ENCODE results near the gene MLIP.
"Not testable (repeated sequence)": the region's sequence is repeated elsewhere in the genome, so short reads cannot be mapped to it uniquely, and the experiment has no call there.

MLIP gene

DNA sequence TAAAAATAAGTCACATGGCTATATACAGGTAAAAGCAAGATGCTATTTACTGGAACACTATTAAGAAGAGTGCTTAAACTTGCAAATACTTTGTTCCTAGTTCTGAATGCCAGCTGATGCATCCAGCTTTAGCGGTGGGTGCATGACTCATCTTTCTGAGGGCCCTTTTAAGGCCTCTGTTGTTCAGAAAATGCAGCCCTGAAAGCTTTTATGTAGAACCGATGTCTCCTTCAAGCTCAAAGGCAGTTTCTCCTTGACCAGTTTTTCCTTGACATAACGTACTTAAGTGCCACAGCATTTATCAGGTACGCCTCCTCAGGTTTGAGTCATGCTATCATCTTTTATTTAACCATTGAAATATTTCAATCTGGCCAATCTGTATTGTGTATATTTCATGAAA, 82.8 kb downstream of the MLIP start:
- H3K4me2 ChIP-seq (ENCODE audit: low read length) = no peak overlapping the region
- H4K20me1 ChIP-seq (ENCODE audit: insufficient read depth, low read length) = no peaks in the 10 kb centered on the region
- no peak overlapping the region for H3K9ac ChIP-seq (ENCODE audit: low read length)
- H3K4me1 ChIP-seq (ENCODE audit: low read length) = peaks cover 9% of the 10 kb centered on the region
- peaks cover 30% of the 10 kb centered on the region for H3K27me3 ChIP-seq (ENCODE audit: low read depth, low read length)
- no peak overlapping the region for H3K4me3 ChIP-seq (ENCODE audit: low read length)
- TF ChIP-seq EZH2phosphoT487 (IDR thresholded peaks at IDR 0.05; ENCODE audit: low read depth) = no peak
- TF ChIP-seq, protein P1, sequence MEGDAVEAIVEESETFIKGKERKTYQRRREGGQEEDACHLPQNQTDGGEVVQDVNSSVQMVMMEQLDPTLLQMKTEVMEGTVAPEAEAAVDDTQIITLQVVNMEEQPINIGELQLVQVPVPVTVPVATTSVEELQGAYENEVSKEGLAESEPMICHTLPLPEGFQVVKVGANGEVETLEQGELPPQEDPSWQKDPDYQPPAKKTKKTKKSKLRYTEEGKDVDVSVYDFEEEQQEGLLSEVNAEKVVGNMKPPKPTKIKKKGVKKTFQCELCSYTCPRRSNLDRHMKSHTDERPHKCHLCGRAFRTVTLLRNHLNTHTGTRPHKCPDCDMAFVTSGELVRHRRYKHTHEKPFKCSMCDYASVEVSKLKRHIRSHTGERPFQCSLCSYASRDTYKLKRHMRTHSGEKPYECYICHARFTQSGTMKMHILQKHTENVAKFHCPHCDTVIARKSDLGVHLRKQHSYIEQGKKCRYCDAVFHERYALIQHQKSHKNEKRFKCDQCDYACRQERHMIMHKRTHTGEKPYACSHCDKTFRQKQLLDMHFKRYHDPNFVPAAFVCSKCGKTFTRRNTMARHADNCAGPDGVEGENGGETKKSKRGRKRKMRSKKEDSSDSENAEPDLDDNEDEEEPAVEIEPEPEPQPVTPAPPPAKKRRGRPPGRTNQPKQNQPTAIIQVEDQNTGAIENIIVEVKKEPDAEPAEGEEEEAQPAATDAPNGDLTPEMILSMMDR (IDR thresholded peaks at IDR 0.05; ENCODE audit: low read depth, low read length) = no peak
- H2AFZ ChIP-seq (ENCODE audit: low read depth, low read length) = no peak overlapping the region
- no peaks in the 10 kb centered on the region for H3K9me3 ChIP-seq (ENCODE audit: insufficient read depth, low read length)
- H3K79me2 ChIP-seq (ENCODE audit: low read length) = no peaks in the 10 kb centered on the region
- no peaks in the 10 kb centered on the region for H3K36me3 ChIP-seq (replicated peaks; ENCODE audit: low read depth, low read length)
- no peak overlapping the region for H3K27ac ChIP-seq (ENCODE audit: low read length)

DNA sequence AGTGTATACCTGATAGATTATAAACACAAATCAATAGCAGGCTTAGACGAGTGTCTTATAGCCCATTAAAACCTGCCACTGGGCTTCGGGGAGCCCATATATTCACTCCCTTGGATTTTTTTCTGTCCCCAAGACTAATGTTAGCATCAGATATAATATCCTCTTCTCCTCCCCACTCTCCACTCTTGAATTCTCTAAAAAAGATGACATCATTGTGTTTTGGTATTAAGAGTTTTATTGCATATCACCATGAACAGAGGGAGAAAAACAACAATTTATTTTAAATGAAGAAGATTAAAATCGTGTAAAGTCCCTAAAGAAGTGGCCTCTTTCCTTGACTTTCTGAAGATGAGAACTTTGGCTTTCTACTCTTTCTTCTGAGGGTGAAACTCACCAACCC, 84.4 kb downstream of the MLIP start:
- Histone ChIP-seq H3K27ac (ENCODE audit: low read length) (no peak overlapping the region), H3K9ac (ENCODE audit: low read length) (no peak overlapping the region), H3K4me2 (ENCODE audit: low read length) (no peak overlapping the region), H4K20me1 (ENCODE audit: insufficient read depth, low read length) (no peaks in the 10 kb centered on the region), H2AFZ (ENCODE audit: low read depth, low read length) (no peak overlapping the region), H3K36me3 (replicated peaks; ENCODE audit: low read depth, low read length) (no peaks in the 10 kb centered on the region), H3K4me3 (ENCODE audit: low read length) (no peak overlapping the region), H3K79me2 (ENCODE audit: low read length) (no peaks in the 10 kb centered on the region), H3K9me3 (ENCODE audit: insufficient read depth, low read length) (no peaks in the 10 kb centered on the region), H3K27me3 (ENCODE audit: low read depth, low read length) (peaks cover 36% of the 10 kb centered on the region), H3K4me1 (ENCODE audit: low read length) (no peaks in the 10 kb centered on the region)
- no peak for TF ChIP-seq EZH2phosphoT487 (IDR thresholded peaks at IDR 0.05; ENCODE audit: low read depth)
- TF ChIP-seq, protein P1 (IDR thresholded peaks at IDR 0.05; ENCODE audit: low read depth, low read length) = no peak

DNA sequence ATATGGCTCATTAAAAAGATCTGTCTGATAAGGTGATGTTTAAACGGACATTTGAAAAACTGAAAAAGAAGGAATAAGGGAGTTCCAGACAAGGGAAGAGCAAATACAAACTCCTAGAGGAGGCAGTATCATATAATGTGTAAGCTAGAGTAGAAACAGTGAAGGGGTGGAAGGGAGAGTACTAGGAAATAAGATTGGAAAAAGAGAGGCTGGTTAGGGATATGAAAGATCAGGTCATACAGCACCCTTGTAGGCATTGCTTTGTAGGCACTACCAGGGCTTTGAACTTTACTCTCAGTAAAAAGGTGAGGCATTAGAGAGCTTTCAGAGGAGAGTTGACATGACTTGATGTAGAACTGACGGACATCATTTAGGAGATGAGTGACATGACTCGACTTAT, 85.7 kb downstream of the MLIP start:
- Histone ChIP-seq H3K9me3 (ENCODE audit: insufficient read depth, low read length) (no peaks in the 10 kb centered on the region), H3K4me1 (ENCODE audit: low read length) (no peaks in the 10 kb centered on the region), H3K4me2 (ENCODE audit: low read length) (no peak overlapping the region), H3K27ac (ENCODE audit: low read length) (no peak overlapping the region), H3K79me2 (ENCODE audit: low read length) (no peaks in the 10 kb centered on the region), H3K4me3 (ENCODE audit: low read length) (no peak overlapping the region), H4K20me1 (ENCODE audit: insufficient read depth, low read length) (no peaks in the 10 kb centered on the region), H3K9ac (ENCODE audit: low read length) (no peak overlapping the region), H3K36me3 (replicated peaks; ENCODE audit: low read depth, low read length) (no peaks in the 10 kb centered on the region), H2AFZ (ENCODE audit: low read depth, low read length) (no peak overlapping the region), H3K27me3 (ENCODE audit: low read depth, low read length) (peaks cover 40% of the 10 kb centered on the region)
- no peak for TF ChIP-seq EZH2phosphoT487 (IDR thresholded peaks at IDR 0.05; ENCODE audit: low read depth)
- TF ChIP-seq, protein P1 (IDR thresholded peaks at IDR 0.05; ENCODE audit: low read depth, low read length) = no peak

DNA sequence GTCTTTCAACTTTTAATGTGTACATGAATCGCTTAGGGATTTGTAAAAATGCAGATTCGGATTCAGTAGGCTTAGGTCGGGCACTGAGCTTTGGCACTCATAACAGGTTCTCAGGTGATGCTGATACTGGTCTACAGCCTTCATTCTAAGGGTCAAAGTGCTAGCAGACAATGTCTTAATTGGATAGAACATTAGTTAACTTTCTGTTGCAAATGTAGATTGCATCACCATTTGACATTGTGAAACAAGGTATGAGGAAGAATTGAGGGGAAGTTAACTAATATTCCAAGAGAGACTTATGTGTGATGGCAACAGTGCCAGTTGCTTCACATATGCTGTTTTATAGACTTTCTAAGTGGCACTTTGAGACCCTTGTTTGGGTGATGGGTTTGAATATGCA, 86.9 kb downstream of the MLIP start:
- Histone ChIP-seq H4K20me1 (ENCODE audit: insufficient read depth, low read length) (no peaks in the 10 kb centered on the region), H3K4me1 (ENCODE audit: low read length) (no peaks in the 10 kb centered on the region), H2AFZ (ENCODE audit: low read depth, low read length) (no peak overlapping the region), H3K4me2 (ENCODE audit: low read length) (no peak overlapping the region), H3K27ac (ENCODE audit: low read length) (no peak overlapping the region), H3K4me3 (ENCODE audit: low read length) (no peak overlapping the region), H3K9me3 (ENCODE audit: insufficient read depth, low read length) (no peaks in the 10 kb centered on the region), H3K27me3 (ENCODE audit: low read depth, low read length) (peaks cover 40% of the 10 kb centered on the region), H3K36me3 (replicated peaks; ENCODE audit: low read depth, low read length) (no peaks in the 10 kb centered on the region), H3K79me2 (ENCODE audit: low read length) (no peaks in the 10 kb centered on the region), H3K9ac (ENCODE audit: low read length) (no peak overlapping the region)
- TF ChIP-seq, protein P1 (IDR thresholded peaks at IDR 0.05; ENCODE audit: low read depth, low read length) = no peak
- no peak for TF ChIP-seq EZH2phosphoT487 (IDR thresholded peaks at IDR 0.05; ENCODE audit: low read depth)

DNA sequence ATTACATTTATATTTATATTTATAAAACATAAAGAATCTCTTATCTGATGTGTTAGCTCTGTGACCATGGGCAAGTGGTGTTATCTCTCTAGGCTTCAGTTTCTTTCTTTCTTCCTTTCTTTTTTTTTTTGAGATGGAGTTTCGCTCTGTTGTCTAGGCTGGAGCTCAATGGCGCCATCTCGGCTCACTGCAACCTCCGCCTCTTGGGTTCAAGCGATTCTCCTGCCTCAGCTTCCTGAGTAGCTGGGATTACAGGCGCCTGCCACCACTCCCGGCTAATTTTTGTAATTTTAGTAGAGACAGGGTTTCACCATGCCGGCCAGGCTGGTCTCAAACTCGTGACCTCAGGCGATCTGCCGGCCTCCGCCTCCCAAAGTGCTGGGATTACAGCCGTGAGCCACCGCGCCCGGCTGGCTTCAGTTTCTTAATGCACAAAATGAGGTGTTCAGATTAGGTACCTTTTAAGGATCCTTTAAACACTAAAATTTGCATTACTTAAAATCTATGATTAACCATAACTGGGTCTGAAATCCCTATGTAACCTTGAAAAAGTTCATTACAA, 92.3 kb downstream of the MLIP start:
- not testable (repeated sequence) for H4K20me1 ChIP-seq (ENCODE audit: insufficient read depth, low read length); H3K79me2 ChIP-seq (ENCODE audit: low read length); H3K9ac ChIP-seq (ENCODE audit: low read length); H3K9me3 ChIP-seq (ENCODE audit: insufficient read depth, low read length); H3K36me3 ChIP-seq (replicated peaks; ENCODE audit: low read depth, low read length); H2AFZ ChIP-seq (ENCODE audit: low read depth, low read length); H3K27ac ChIP-seq (ENCODE audit: low read length); H3K4me2 ChIP-seq (ENCODE audit: low read length); H3K4me3 ChIP-seq (ENCODE audit: low read length)
- Histone ChIP-seq H3K4me1 (ENCODE audit: low read length) (peaks cover 13% of the 10 kb centered on the region), H3K27me3 (ENCODE audit: low read depth, low read length) (peaks cover 39% of the 10 kb centered on the region)
